Measurements from ENCODE around the gene HOXA5. TPM values are rescaled to one million over a fixed set of nuclear protein-coding genes. Genes with fewer than 3 reads are reported as not detected.

Gene HOXA5
- total RNA-seq, 2 donors from 2014 or later, result 0.99 to 2.6 TPM

DNA sequence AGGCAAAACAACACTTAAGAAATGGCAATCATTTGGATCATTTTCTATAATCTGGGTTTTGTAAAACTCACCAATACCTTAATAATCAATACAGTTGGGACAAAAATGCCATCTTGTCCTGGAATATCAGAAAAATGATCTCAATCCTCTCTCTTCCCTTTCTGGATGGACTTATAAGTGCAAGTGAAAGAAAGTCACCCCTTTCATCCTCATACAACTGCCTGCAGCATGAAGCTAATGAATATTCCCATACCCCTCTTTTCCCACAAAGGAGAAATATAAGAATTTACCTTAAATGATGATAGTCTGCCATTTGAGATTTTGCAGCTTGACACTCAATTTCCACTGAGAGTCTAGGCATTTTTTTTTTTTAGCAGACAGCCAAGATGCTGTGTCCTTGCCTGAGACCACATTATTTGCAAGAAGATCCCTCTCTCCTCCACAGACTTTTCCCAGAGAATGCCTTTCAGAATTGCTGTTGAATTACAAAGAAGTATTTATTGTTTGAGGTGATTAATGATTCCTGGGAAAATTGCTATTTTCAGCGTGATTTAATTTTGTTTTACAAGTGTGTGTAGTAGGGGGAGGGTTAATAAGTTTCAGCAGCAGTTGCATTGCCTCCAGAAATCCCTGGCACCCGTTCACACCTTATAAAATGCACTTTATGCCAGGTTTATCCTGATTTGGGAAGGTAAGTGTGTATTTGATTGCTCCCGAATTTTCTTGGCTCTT, 16.7 kb downstream of the HOXA5 start:
- WGBS, 2 donors, result 10 to 19% methylated on average over 3 of the region's 3 CpGs
- intact Hi-C loops (cut with DNase I), result no loop called here
- H3K27me3 ChIP-seq, result peaks cover 0 to 58% of the 10 kb centered on the region in 2 donors
- no peak overlapping the region for H3K27ac ChIP-seq
- H3K4me1 ChIP-seq, result peaks cover 16% of the 10 kb centered on the region
- ATAC-seq (no peak), DNase-seq (no peak)
- no peaks in the 10 kb centered on the region for H3K9me3 ChIP-seq
- no peaks in the 10 kb centered on the region for H3K36me3 ChIP-seq (replicated peaks in 1 of 2; ENCODE audit: insufficient read depth in 1 of 2, low read depth in 2 of 2)
- no peak overlapping the region for H3K4me3 ChIP-seq
- TF ChIP-seq, protein P1, sequence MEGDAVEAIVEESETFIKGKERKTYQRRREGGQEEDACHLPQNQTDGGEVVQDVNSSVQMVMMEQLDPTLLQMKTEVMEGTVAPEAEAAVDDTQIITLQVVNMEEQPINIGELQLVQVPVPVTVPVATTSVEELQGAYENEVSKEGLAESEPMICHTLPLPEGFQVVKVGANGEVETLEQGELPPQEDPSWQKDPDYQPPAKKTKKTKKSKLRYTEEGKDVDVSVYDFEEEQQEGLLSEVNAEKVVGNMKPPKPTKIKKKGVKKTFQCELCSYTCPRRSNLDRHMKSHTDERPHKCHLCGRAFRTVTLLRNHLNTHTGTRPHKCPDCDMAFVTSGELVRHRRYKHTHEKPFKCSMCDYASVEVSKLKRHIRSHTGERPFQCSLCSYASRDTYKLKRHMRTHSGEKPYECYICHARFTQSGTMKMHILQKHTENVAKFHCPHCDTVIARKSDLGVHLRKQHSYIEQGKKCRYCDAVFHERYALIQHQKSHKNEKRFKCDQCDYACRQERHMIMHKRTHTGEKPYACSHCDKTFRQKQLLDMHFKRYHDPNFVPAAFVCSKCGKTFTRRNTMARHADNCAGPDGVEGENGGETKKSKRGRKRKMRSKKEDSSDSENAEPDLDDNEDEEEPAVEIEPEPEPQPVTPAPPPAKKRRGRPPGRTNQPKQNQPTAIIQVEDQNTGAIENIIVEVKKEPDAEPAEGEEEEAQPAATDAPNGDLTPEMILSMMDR (IDR thresholded peaks at IDR 0.05), result no peak
- no peak for TF ChIP-seq POLR2A (IDR thresholded peaks at IDR 0.05)

DNA sequence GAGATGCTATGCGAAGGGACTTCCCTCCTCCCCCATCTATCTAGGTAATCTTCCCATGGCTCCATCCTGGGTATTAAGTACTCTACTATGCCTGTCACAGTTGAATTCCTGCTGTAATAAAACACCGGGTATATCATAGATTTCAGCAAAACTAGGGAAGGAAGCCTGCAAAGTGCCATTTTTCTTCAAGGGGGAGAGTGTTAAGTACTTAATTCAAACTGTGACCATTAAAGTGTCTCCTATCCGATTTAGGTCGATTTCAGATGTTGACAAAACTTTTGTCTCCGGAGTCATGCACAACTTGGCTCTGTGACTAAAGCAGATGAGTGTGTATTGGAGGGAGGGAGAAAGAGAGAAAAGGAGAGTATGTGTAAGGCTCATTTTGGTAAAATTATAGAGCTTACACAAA, 17.5 kb downstream of the HOXA5 start:
- intact Hi-C loops (cut with DNase I), result no loop called here
- ATAC-seq (no peak), DNase-seq (no peak)
- Histone ChIP-seq H3K9me3 (no peaks in the 10 kb centered on the region), H3K36me3 (replicated peaks in 1 of 2; ENCODE audit: insufficient read depth in 1 of 2, low read depth in 2 of 2) (no peaks in the 10 kb centered on the region), H3K4me1 (peaks cover 14% of the 10 kb centered on the region), H3K27me3 (peaks cover 0 to 52% of the 10 kb centered on the region in 2 donors), H3K27ac (no peak overlapping the region), H3K4me3 (no peak overlapping the region)
- 8 to 23% methylated on average over 5 of the region's 5 CpGs for WGBS, 2 donors
- TF ChIP-seq, protein P1 (IDR thresholded peaks at IDR 0.05), result no peak
- no peak for TF ChIP-seq POLR2A (IDR thresholded peaks at IDR 0.05)

DNA sequence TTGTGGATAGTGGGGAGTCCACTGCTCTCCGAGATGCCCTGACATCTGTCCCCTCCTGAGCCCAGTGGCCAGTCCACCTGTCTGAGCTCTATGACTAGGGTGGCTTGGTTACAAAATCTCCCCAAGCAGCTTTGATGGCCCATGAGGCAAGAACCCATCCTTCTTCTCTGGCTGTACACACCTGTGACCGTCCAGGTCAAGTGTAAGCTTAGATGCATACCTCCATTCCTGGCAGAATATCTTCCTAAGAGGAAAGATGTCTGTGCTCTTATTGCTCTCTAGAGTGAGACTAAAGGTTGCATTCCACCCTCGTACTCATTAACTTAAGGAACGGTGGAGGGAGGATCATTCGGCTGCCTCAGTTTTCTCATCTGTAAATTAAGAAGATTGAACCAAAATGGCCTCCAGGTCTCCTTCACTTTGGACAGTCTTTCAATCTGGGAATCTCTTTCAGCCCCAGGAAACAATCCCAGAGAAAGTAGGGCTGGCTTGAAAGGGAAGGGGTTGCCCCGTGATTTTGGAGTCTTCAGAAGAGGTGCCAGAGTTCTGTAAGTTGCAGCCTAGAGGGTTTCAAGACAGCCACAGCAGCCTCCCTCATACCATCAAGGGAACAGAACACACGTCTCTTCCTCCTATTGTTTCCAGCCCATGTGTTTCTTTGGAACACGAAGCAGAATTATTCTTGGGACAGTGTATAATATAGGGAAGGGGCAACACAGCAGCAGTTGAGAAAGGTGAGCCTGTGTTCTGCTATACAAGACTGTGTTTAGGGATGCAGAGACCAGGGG, 18.4 kb downstream of the HOXA5 start:
- Histone ChIP-seq H3K4me1 (peaks cover 7% of the 10 kb centered on the region), H3K9me3 (no peaks in the 10 kb centered on the region), H3K27me3 (peaks cover 0 to 53% of the 10 kb centered on the region in 2 donors), H3K27ac (no peak overlapping the region), H3K36me3 (replicated peaks in 1 of 2; ENCODE audit: insufficient read depth in 1 of 2, low read depth in 2 of 2) (no peaks in the 10 kb centered on the region), H3K4me3 (no peak overlapping the region)
- DNase-seq (no peak), ATAC-seq (no peak)
- no peak for TF ChIP-seq POLR2A (IDR thresholded peaks at IDR 0.05)
- TF ChIP-seq, protein P1 (IDR thresholded peaks at IDR 0.05), result no peak
- intact Hi-C loops (cut with DNase I), result no loop called here
- WGBS, 2 donors, result 19 to 30% methylated on average over 6 to 8 of the region's 8 CpGs

DNA sequence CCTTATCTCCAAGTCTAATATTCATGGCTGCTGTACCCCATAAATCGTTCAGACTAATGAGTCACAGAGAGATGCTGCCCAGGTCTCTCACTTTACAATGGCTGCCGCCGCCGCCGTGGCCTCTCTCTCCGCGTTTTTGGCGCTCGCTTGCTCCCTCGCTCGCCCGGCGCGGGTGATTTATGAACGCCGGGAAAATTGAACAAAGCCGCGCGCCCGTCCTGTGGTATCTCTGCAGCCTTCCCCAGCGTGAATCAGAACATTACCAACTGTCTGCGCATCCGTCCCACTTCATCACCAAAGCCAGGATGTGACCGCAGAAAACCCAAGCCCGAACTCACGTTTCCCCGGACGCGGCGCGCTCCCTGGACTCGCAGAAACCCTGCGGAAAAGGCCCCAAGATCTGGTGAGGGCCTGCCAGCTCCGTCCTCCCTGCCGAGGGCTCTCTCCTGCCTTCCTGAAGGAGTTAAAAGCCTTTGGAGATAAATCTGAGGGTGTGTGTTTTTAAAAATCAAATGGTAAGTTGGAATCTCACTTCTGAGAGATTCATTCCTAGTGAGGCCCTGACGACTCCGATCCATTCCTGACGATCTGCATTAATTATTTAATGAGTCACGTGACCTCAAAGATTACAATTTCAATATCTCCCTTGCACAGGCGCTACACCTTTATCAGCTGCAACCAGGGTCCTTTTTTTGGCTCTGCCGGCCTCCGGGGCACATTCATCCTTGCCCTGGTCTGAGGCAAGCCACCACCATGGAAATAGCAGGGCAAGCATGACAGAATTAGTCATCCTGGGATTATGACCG, 19.2 kb downstream of the HOXA5 start:
- intact Hi-C loops (cut with DNase I), result no loop called here
- ATAC-seq (peak; percentile 20), DNase-seq (no peak)
- TF ChIP-seq, protein P1 (IDR thresholded peaks at IDR 0.05), result no peak
- no peak for TF ChIP-seq POLR2A (IDR thresholded peaks at IDR 0.05)
- H3K27ac ChIP-seq, result peak overlapping the region in 1 of 4 donors; percentile 21
- WGBS, 2 donors, result 19 to 29% methylated on average over 26 to 43 of the region's 43 CpGs
- no peaks in the 10 kb centered on the region for H3K9me3 ChIP-seq
- no peaks in the 10 kb centered on the region for H3K36me3 ChIP-seq (replicated peaks in 1 of 2; ENCODE audit: insufficient read depth in 1 of 2, low read depth in 2 of 2)
- H3K4me3 ChIP-seq, result no peak overlapping the region
- H3K27me3 ChIP-seq, result peaks cover 0 to 47% of the 10 kb centered on the region in 2 donors
- peaks cover 7% of the 10 kb centered on the region for H3K4me1 ChIP-seq
